ENCODE results near the gene MAFB. TPM values are rescaled to one million over a fixed set of nuclear protein-coding genes. Genes with fewer than 3 reads are reported as not detected.
A peak's percentile ranks its signal among the peaks of the same experiment; 100 is the strongest.

MAFB gene
- total and polyA plus RNA-seq, 2 donors (not counting 1 experiment from before 2014, with no cell fraction given): 0.40 to 3.0 TPM

GRCh38 chr20:40688129-40689099 is 622 bp downstream of the MAFB start:
- no peak for TF ChIP-seq CTCF (conservative IDR thresholded peaks at IDR 0.05 in 1 of 2, IDR thresholded peaks at IDR 0.05 in 1 of 2; ENCODE audit: low read depth in 1 of 2, low read length in 2 of 2)
- peak; percentile 50 for TF ChIP-seq EZH2 (IDR thresholded peaks at IDR 0.05; ENCODE audit: low read length, missing control alignments)
- H3K27me3 ChIP-seq (ENCODE audit: control insufficient read depth, insufficient read depth, low read length): peaks cover 35% of the 10 kb centered on the region
- no peaks in the 10 kb centered on the region for H3K79me2 ChIP-seq (ENCODE audit: control insufficient read depth, insufficient read depth, low read length)
- H3K9ac ChIP-seq (ENCODE audit: insufficient read depth, low read length): peak overlapping the region; percentile 53
- H2AFZ ChIP-seq (ENCODE audit: low read length): peak overlapping the region; percentile 54
- H4K20me1 ChIP-seq (ENCODE audit: control insufficient read depth, extremely low read depth, insufficient read depth, low read length): no peaks in the 10 kb centered on the region
- no peaks in the 10 kb centered on the region for H3K36me3 ChIP-seq (ENCODE audit: control insufficient read depth, insufficient read depth, low read length)
- peak; percentile 35 to 47 for DNase-seq (ENCODE audit: low read depth in 2 of 2)
- H3K9me3 ChIP-seq (ENCODE audit: control insufficient read depth, insufficient read depth, low read depth, low read length): no peaks in the 10 kb centered on the region
- H3K27ac ChIP-seq (ENCODE audit: insufficient read depth, low read length): no peak overlapping the region
- H3K4me1 ChIP-seq (ENCODE audit: control insufficient read depth, extremely low read depth, insufficient read depth, low read length): no peaks in the 10 kb centered on the region
- H3K4me2 ChIP-seq (ENCODE audit: extremely low read depth, insufficient read depth, low read length): peak overlapping the region; percentile 97
- peak overlapping the region; percentile 38 to 76 (median 50) for H3K4me3 ChIP-seq (replicated peaks in 1 of 4; ENCODE audit: control extremely low read depth in 1 of 4, insufficient read depth in 1 of 4, low read depth in 3 of 4, low read length in 4 of 4)

- H3K9ac ChIP-seq (ENCODE audit: insufficient read depth, low read length): no peak overlapping the region
Observed at GRCh38 chr20:40687384-40688128, 1.5 kb downstream of the MAFB start.

More at GRCh38 chr20:40687384-40688128, 1.5 kb downstream of the MAFB start:
- H3K9me3 ChIP-seq (ENCODE audit: control insufficient read depth, insufficient read depth, low read depth, low read length): no peaks in the 10 kb centered on the region
- H3K79me2 ChIP-seq (ENCODE audit: control insufficient read depth, insufficient read depth, low read length): no peaks in the 10 kb centered on the region
- H3K27ac ChIP-seq (ENCODE audit: insufficient read depth, low read length): no peak overlapping the region
- TF ChIP-seq EZH2 (IDR thresholded peaks at IDR 0.05; ENCODE audit: low read length, missing control alignments): peak; percentile 80
- TF ChIP-seq CTCF (conservative IDR thresholded peaks at IDR 0.05 in 1 of 2, IDR thresholded peaks at IDR 0.05 in 1 of 2; ENCODE audit: low read depth in 1 of 2, low read length in 2 of 2): no peak
- H3K27me3 ChIP-seq (ENCODE audit: control insufficient read depth, insufficient read depth, low read length): peaks cover 33% of the 10 kb centered on the region
- no peaks in the 10 kb centered on the region for H4K20me1 ChIP-seq (ENCODE audit: control insufficient read depth, extremely low read depth, insufficient read depth, low read length)
- peak overlapping the region in 2 of 4 experiments; percentile 64 to 76 for H3K4me3 ChIP-seq (replicated peaks in 1 of 4; ENCODE audit: control extremely low read depth in 1 of 4, insufficient read depth in 1 of 4, low read depth in 3 of 4, low read length in 4 of 4)
- no peaks in the 10 kb centered on the region for H3K36me3 ChIP-seq (ENCODE audit: control insufficient read depth, insufficient read depth, low read length)
- no peaks in the 10 kb centered on the region for H3K4me1 ChIP-seq (ENCODE audit: control insufficient read depth, extremely low read depth, insufficient read depth, low read length)
- H2AFZ ChIP-seq (ENCODE audit: low read length): no peak overlapping the region
- peak; percentile 34 to 35 for DNase-seq (ENCODE audit: low read depth in 2 of 2)
- peak overlapping the region; percentile 54 for H3K4me2 ChIP-seq (ENCODE audit: extremely low read depth, insufficient read depth, low read length)

Measured in fibroblast of lung (primary cell).